Fibroblast of lung (primary cell): ENCODE data around the gene KRTAP6-3.

Experiments used
- CTCF ChIP-seq, 2 donors: IDR thresholded peaks in 1 of 2; conservative IDR thresholded peaks in 1 of 2; 1 replicate in 1 of 2; 2 replicates in 1 of 2; pipeline ENCODE4 v1.5.1; 2011 to 2012; ENCODE audit warnings: low read length in 2 of 2, control low read depth in 1 of 2, inconsistent platforms in 1 of 2, low read depth in 1 of 2, mild to moderate bottlenecking in 1 of 2
- EZH2 ChIP-seq: IDR thresholded peaks from 2 replicates; pipeline ENCODE4 v1.5.1; 2012; ENCODE audit warnings: low read length, control low read depth, mild to moderate bottlenecking; ENCODE audit errors: missing control alignments

GRCh38 chr21:30615199-30615598, 23.0 kb downstream of the KRTAP6-3 start:
- TF ChIP-seq CTCF (conservative IDR thresholded peaks at IDR 0.05 in 1 of 2, IDR thresholded peaks at IDR 0.05 in 1 of 2; ENCODE audit: low read depth in 1 of 2, low read length in 2 of 2) = no peak
- TF ChIP-seq EZH2 = no peak
